ENCODE data around the gene MEA1.

The MEA1 gene

DNA sequence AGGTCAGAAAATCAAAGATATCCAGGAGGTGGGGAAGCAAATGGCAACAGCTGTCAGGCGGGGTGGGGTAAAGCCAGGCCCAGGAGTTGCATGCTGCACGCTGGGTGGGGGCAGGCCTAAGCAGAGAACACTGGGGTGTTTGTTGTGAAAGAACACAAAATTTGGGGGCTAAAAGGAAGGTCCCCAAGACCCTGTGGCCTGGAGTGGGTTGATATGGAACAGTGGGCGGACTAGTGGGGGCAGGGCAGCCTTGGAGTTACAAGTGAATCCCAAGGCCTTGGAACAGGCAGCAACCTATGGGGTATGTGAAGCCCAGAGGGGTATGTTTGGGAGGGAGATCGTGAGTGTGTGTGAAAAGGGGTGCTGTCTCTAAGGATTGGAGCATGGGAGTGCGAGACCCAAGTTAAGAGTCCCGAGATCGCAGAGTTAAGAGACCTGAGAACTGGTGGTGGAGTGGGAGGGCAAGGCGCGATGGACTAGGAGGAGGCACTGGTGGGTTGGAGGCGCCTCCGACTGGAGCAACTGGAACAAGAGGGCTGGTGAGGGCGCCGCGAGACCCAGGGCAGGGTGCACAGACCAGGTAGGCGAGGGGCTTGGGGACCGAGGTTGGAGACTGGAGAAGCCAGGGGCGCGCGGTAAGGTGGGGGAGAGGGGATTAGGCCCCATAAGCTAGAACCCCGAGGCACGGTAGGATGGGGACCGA lies 39.2 kb upstream of the MEA1 start (continued):
- TF ChIP-seq, protein P1, sequence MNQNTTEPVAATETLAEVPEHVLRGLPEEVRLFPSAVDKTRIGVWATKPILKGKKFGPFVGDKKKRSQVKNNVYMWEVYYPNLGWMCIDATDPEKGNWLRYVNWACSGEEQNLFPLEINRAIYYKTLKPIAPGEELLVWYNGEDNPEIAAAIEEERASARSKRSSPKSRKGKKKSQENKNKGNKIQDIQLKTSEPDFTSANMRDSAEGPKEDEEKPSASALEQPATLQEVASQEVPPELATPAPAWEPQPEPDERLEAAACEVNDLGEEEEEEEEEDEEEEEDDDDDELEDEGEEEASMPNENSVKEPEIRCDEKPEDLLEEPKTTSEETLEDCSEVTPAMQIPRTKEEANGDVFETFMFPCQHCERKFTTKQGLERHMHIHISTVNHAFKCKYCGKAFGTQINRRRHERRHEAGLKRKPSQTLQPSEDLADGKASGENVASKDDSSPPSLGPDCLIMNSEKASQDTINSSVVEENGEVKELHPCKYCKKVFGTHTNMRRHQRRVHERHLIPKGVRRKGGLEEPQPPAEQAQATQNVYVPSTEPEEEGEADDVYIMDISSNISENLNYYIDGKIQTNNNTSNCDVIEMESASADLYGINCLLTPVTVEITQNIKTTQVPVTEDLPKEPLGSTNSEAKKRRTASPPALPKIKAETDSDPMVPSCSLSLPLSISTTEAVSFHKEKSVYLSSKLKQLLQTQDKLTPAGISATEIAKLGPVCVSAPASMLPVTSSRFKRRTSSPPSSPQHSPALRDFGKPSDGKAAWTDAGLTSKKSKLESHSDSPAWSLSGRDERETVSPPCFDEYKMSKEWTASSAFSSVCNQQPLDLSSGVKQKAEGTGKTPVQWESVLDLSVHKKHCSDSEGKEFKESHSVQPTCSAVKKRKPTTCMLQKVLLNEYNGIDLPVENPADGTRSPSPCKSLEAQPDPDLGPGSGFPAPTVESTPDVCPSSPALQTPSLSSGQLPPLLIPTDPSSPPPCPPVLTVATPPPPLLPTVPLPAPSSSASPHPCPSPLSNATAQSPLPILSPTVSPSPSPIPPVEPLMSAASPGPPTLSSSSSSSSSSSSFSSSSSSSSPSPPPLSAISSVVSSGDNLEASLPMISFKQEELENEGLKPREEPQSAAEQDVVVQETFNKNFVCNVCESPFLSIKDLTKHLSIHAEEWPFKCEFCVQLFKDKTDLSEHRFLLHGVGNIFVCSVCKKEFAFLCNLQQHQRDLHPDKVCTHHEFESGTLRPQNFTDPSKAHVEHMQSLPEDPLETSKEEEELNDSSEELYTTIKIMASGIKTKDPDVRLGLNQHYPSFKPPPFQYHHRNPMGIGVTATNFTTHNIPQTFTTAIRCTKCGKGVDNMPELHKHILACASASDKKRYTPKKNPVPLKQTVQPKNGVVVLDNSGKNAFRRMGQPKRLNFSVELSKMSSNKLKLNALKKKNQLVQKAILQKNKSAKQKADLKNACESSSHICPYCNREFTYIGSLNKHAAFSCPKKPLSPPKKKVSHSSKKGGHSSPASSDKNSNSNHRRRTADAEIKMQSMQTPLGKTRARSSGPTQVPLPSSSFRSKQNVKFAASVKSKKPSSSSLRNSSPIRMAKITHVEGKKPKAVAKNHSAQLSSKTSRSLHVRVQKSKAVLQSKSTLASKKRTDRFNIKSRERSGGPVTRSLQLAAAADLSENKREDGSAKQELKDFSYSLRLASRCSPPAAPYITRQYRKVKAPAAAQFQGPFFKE (tag by site-specific recombination; IDR thresholded peaks at IDR 0.05; ENCODE audit: borderline replicate concordance), result no peak
- TF ChIP-seq ZNF404 (tag by site-specific recombination; IDR thresholded peaks at IDR 0.05), result no peak

GRCh38 chr6:43052225-43052841 lies 38.6 kb upstream of the MEA1 start:
- H3K4me1 ChIP-seq (ENCODE audit: control insufficient read depth, insufficient read depth, low read length), result peaks cover 4% of the 10 kb centered on the region
- no peaks in the 10 kb centered on the region for H3K9me3 ChIP-seq (ENCODE audit: control insufficient read depth, insufficient read depth, low read depth, low read length)
- H3K36me3 ChIP-seq (ENCODE audit: control insufficient read depth in 2 of 2, insufficient read depth in 1 of 2, low read length in 2 of 2), result peaks cover 19 to 74% of the 10 kb centered on the region in 2 experiments; a peak in 2 of 3 replicates
- ChIA-PET CTCF (interaction anchor here (0.7 to 2.0 kb wide), 4 partner anchors 13 to 364 kb away, joined by 3 to 7 read pairs (median 4); no protein-coding TSS in a partner anchor), POLR2A (interaction anchor here (3.4 kb wide), 1 partner anchor 39 kb away, joined by 14 read pairs; the partner anchor contains the start of genes KLHDC3 and MEA1)
- H3K4me3 ChIP-seq (ENCODE audit: low read depth, low read length), result no peak overlapping the region
- TF ChIP-seq HIC1 (tag by site-specific recombination; IDR thresholded peaks at IDR 0.05), result 0 out of 2 replicates have a peak, but pooled peaks have one; percentile 31
- TF ChIP-seq HOXD13 (CRISPR knock-in tag; IDR thresholded peaks at IDR 0.05; ENCODE audit: borderline replicate concordance), result no peak
- peak overlapping the region; percentile 85; the same call in 1 of the 2 replicates for H3K27ac ChIP-seq (ENCODE audit: extremely low read depth, low read depth, low read length)

DNA sequence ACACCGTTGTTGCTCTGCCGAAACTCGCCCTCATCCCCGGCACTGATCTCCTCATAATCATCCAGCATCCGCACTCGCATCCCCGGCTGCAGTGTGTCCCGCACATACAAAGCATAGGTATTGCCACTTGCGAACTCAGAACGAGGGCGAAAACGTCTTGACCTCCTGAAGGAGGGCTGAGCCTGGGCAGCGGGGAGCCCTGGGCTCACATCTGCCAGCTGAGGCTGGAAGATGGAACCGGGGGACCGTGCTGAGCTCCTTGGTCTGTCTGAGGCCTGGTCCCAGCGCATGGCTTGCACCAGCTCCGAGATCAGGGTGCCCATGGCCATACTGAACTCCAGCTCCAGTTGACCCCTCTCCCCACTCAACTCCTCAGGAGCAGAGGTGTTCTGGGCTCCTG lies 37.2 kb upstream of the MEA1 start:
- no peak overlapping the region for H3K4me3 ChIP-seq (ENCODE audit: low read depth, low read length)
- ChIA-PET POLR2A (interaction anchor here (0.9 to 3.4 kb wide), 5 partner anchors 9 to 37 kb away, joined by 3 to 14 read pairs (median 5); partner anchors contain the start of genes KLC4, KLHDC3, MEA1 and MRPL2), CTCF (interaction anchor here (0.6 to 2.0 kb wide), 3 partner anchors 13 to 93 kb away, joined by 3 to 7 read pairs (median 3); no protein-coding TSS in a partner anchor)
- peaks cover 13 to 78% of the 10 kb centered on the region in 2 experiments; a peak in 2 of 3 replicates for H3K36me3 ChIP-seq (ENCODE audit: control insufficient read depth in 2 of 2, insufficient read depth in 1 of 2, low read length in 2 of 2)
- H3K27ac ChIP-seq (ENCODE audit: extremely low read depth, low read depth, low read length), result no peak overlapping the region
- H3K4me1 ChIP-seq (ENCODE audit: control insufficient read depth, insufficient read depth, low read length), result peaks cover 4% of the 10 kb centered on the region
- no peaks in the 10 kb centered on the region for H3K9me3 ChIP-seq (ENCODE audit: control insufficient read depth, insufficient read depth, low read depth, low read length)
- TF ChIP-seq REPIN1 (tag by site-specific recombination; IDR thresholded peaks at IDR 0.05; ENCODE audit: low read depth) (no peak), ZNF791 (tag by site-specific recombination; IDR thresholded peaks at IDR 0.05) (no peak), ZNF626 (tag by site-specific recombination; IDR thresholded peaks at IDR 0.05) (no peak), ZNF248 (tag by site-specific recombination; IDR thresholded peaks at IDR 0.05) (no peak), ZNF19 (tag by site-specific recombination; IDR thresholded peaks at IDR 0.05; ENCODE audit: low read depth) (no peak), ZNF16 (tag by site-specific recombination; IDR thresholded peaks at IDR 0.05; ENCODE audit: low read depth) (no peak), KLF8 (tag by site-specific recombination; IDR thresholded peaks at IDR 0.05) (no peak), GFI1B (tag by site-specific recombination; IDR thresholded peaks at IDR 0.05) (no peak), ZBTB21 (tag by site-specific recombination; IDR thresholded peaks at IDR 0.05) (no peak)
